Measurements from ENCODE around the gene ASTN2.
"Not testable (repeated sequence)": the region's sequence is repeated elsewhere in the genome, so short reads cannot be mapped to it uniquely, and the experiment has no call there.

The ASTN2 gene

GRCh38 chr9:116700882-116701865 lies 713.7 kb downstream of the ASTN2 start:
- DNase-seq (ENCODE audit: low spot score) = no peak

- no peak for DNase-seq (ENCODE audit: low spot score)
Observed at GRCh38 chr9:116700279-116700678, 714.6 kb downstream of the ASTN2 start.

GRCh38 chr9:116697887-116698286 lies 717.0 kb downstream of the ASTN2 start:
- no peak for DNase-seq (ENCODE audit: low spot score)

DNA sequence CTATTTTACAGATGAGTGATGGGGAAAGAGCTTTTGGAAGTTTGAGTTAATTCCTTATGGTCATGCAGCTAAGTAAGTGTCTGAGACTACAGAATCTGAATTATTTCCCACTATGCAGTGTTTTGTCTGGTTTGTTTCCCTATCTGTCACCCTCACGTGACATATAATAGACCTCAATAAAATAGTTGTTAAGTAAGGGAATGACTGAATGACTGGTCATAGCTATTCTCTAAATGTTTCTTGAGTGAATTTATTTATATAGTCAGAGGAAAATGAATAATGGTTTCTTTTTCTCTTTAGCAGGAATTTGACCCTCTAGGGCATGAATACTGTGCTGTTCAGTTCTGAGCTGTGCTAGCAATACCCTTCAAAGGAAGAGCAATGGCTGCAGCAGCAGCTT lies 717.5 kb downstream of the ASTN2 start:
- no peak for DNase-seq (ENCODE audit: low spot score)

DNA sequence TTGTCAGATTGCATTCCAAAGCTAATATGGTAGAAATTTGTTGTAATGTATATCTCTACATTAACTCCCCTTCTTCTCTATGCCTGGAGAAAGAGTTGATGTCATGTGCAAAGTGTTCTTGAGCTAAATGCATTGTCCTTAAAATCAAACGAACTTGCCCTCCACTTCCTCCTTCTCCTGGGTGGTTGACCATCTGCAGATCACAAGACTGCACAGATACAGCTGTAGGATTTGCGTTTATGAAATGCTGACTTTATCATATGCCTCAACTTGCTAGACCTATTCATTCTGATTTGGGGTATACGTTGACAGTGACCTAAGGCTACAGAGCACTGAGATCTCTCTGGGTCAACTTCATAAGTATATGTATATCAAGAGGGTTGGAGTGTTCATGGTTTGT lies 719.4 kb downstream of the ASTN2 start:
- DNase-seq (ENCODE audit: low spot score) = no peak

GRCh38 chr9:116694785-116695291 lies 720.0 kb downstream of the ASTN2 start:
- no peak for DNase-seq (ENCODE audit: low spot score)

GRCh38 chr9:116693233-116693731 lies 721.6 kb downstream of the ASTN2 start:
- DNase-seq (ENCODE audit: low spot score) = no peak

DNA sequence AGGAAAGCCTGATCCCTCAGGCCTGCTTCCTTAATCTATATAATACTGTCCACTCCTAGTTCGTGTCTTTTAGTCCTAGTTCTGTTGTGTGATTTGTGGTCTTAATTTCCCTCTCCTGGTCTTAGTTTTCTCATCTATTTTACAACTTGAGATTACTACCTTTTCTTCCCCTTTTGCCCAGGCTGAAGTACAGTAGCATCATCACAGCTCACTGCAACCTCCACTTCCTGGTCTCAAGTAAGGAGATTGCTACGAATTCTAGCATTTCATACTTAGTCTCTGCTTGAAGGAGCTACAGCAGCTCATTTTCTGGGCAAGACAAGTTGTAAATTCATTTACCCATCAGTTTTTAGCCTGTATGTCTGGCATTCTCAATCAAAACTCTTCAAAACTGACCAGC lies 722.2 kb downstream of the ASTN2 start:
- DNase-seq (ENCODE audit: low spot score) = no peak

DNA sequence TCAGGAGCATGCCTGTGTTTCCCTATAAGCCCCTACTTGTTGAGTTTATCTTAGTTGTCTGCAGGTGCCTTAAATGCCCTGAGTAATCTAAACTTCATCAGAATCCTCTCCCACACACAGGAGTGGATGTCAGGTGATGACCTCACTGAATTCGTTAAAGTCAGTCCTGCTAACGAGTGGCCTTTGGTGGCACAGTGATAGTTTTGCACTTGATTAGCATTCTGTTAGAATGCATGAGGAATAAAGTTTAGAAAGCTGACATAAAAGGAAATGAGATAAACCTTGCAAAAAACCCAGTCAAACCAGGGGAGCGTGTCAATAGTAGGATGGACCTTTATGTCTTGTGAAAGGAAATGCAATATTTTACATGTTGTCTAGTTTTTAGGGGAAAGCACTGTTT lies 723.2 kb downstream of the ASTN2 start:
- no peak for DNase-seq (ENCODE audit: low spot score)

GRCh38 chr9:116690805-116691204 lies 724.1 kb downstream of the ASTN2 start:
- not testable (repeated sequence) for DNase-seq (ENCODE audit: low spot score)

DNA sequence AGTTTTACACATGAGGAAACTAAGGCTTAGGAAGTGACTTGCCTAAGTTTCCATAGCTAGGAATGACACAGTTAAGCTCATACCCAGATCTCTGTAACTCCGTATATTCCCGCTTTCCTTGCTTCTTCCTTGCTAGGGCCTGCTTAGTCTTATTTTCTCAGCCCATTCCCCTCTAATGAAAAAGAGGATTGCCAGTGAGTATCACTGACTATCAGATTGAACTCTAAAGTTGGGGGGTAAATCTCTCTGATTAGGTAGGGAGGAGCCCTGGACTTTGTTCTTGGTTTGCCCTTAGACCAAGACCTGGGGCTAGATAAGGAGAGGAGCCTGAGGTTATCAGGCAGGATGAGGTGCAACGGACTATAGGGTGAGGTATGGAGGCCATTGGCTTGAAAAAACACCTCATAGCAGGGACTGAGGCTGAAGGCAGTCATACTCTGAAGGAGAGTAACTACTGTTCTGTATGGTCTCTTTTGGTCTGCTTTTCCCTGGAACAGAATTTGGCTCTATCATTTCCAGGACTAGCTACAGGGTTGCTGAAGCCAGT lies 725.3 kb downstream of the ASTN2 start:
- DNase-seq (ENCODE audit: low spot score) = no peak

DNA sequence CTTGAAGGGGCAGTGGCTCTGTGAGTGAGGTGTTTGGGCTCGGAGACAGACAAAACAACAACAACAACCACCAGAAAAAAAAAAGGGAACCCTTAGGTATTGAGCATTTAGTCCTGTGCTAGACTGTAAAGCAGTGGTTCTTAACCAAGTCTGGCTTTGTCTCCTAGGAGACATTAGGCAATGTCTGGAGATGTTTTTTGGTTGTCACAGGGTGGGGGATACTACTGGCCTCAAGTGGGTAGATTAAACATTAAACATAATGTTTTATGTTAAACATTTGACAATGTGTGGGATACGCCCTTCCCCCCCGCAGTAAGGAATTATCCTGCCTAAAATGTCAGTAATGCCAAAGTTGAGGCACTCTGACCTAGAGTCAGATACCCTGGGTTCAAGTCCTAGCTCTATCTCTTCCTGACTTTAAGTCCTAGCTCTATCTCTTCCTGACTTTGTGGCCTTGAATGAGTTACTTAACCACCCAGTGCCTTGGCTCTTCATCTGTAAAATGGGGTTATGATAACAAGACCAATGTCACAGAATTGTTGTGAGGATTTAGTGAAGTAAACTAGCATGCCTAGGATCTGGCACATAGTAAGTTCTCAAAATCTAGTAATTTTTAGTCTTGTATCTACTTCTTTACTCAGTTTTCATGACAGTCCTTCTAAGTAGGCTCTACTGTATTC lies 725.9 kb downstream of the ASTN2 start:
- DNase-seq (ENCODE audit: low spot score) = no peak

- DNase-seq (ENCODE audit: low spot score) = peak; percentile 36
Observed at GRCh38 chr9:116687754-116688135, 727.1 kb downstream of the ASTN2 start.

DNA sequence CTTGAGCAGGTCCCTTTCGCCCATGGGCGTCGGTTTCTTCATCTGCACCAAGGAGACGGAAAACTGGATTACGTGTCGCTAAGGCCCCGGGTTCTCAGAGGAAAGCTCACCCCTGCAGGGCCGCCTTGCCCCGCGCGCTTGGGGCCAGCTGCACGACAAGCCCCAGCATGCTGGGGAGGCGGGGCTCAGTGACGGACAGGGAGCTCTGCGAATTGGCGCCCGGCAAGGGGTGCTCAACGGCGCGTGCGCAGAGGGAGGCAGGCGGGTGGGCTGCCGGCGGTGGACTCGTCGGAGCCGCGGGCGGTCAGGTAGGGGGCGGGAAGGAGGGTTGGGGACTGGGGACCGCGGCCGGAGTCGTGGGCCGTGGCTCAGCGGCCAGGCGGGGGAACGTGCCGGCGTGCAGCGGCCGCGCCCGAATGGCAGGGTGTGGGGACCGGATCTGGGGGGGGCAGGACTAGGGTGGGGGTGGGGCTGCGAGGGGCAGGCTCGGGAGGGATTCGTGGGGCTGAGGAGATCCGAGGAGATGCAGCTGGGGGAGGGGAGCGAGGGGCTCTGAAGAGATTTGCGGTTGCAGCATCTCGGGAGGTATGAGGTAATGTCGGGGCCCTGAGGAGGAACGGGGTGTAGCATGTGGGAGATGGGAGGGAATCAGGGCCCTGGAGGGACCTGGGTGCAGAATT lies 727.6 kb downstream of the ASTN2 start, which contains the start of gene TRIM32:
TRIM32 (plus strand) TSS at position 232 of the 680 bp plus-strand sequence. CDS start 10,438 bp downstream, outside the sequence.
- DNase-seq (ENCODE audit: low spot score) = peak; percentile 92

DNA sequence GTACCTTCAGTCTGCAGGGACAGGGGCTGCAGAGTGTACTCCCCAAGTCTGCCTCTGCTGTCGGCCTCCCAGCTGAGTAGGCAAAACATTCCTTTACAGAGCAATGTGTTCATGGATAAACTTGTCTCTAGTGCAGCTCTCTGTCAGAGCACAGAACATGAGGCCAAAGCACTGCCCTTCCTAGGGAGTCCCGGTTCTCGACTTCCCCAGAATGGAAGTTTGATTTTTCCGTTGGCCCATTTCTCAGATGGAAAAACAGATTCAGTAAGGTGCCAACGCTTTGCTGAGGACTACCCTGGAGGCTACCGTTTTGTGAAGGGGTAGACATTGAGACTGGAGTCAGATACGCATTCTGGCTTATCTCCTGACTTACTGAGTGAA lies 728.2 kb downstream of the ASTN2 start:
- peak; percentile 49 for DNase-seq (ENCODE audit: low spot score)

DNA sequence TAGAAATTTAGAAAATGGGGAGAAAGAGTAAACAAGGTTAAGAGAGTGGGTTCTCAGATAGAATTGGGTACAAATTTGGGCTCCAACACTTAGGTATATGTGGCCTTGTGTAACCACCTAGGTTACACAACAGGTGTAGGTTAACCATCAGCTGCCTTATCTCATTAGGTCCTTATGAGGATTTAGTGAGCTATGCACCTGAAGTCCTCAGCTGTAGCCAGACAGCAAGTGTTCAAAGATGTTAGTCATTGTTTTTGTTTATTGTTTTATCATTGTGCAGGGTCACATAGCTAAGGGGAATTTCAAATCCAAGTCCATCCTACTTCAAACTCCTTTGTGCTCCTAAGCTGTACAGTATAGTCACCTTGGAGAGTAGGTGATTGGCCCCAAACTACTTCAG lies 728.7 kb downstream of the ASTN2 start:
- DNase-seq (ENCODE audit: low spot score) = no peak

GRCh38 chr9:116685166-116685565 lies 729.7 kb downstream of the ASTN2 start:
- DNase-seq (ENCODE audit: low spot score) = no peak

DNA sequence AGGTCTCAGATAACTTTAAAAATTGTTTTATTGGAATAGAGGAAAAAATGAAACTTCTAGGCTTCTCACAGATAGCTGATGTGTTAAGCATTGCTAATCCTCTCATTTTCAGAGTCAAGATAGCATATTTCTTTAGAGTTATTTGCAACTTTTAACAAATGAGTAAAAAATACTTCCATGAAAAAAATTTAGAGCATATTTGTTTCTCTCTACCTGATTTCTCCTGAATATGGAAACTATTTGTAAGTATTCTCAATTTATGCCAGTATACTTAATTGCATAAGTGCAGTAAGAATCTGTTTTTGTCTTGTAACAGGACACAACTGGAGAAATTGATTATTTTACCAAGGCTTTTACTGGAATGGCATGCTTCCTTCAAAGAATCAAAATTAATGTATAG lies 731.3 kb downstream of the ASTN2 start:
- DNase-seq (ENCODE audit: low spot score) = no peak

GRCh38 chr9:116674210-116674980 lies 740.5 kb downstream of the ASTN2 start:
- DNase-seq (ENCODE audit: low spot score) = no peak

- DNase-seq (ENCODE audit: low spot score) = no peak
Observed at GRCh38 chr9:116673375-116673774, 741.5 kb downstream of the ASTN2 start.

- DNase-seq (ENCODE audit: low spot score) = no peak
Observed at GRCh38 chr9:116671605-116672004, 743.3 kb downstream of the ASTN2 start.

Measured in RKO (cell line).